ENCODE data around the gene MARCHF3.

MARCHF3 gene

GRCh38 chr5:127042593-127042992 is 12.2 kb upstream of the MARCHF3 start:
- no peaks in the 10 kb centered on the region for H3K9me3 ChIP-seq (replicated peaks; ENCODE audit: low read length)
- H3K4me1 ChIP-seq (ENCODE audit: control insufficient read depth, insufficient read depth, low read length): peaks cover 21% of the 10 kb centered on the region
- H3K36me3 ChIP-seq (ENCODE audit: insufficient read depth, low read length): no peaks in the 10 kb centered on the region
- no peak overlapping the region for H3K9ac ChIP-seq (ENCODE audit: low read depth, low read length)
- no peak overlapping the region for H3K4me2 ChIP-seq (ENCODE audit: low read length)
- H3K4me3 ChIP-seq (ENCODE audit: low read length): no peak overlapping the region
- H3K27me3 ChIP-seq (ENCODE audit: control insufficient read depth, insufficient read depth, low read length): no peaks in the 10 kb centered on the region

- no peak overlapping the region for H3K9ac ChIP-seq (ENCODE audit: low read depth, low read length)
These were observed 11.2 kb upstream of the MARCHF3 start for GRCh38 chr5:127041571-127041970.

GRCh38 chr5:127040796-127041520 is 10.6 kb upstream of the MARCHF3 start:
- no peaks in the 10 kb centered on the region for H3K36me3 ChIP-seq (ENCODE audit: insufficient read depth, low read length)
- H3K9ac ChIP-seq (ENCODE audit: low read depth, low read length): no peak overlapping the region
- peaks cover 21% of the 10 kb centered on the region for H3K4me1 ChIP-seq (ENCODE audit: control insufficient read depth, insufficient read depth, low read length)
- H3K9me3 ChIP-seq (replicated peaks; ENCODE audit: low read length): no peaks in the 10 kb centered on the region
- peak overlapping the region; percentile 17 for H3K4me3 ChIP-seq (ENCODE audit: low read length)
- H3K4me2 ChIP-seq (ENCODE audit: low read length): peak overlapping the region; percentile 61
- no peaks in the 10 kb centered on the region for H3K27me3 ChIP-seq (ENCODE audit: control insufficient read depth, insufficient read depth, low read length)

More at GRCh38 chr5:127041571-127041970, 11.2 kb upstream of the MARCHF3 start:
- no peaks in the 10 kb centered on the region for H3K9me3 ChIP-seq (replicated peaks; ENCODE audit: low read length)
- peaks cover 21% of the 10 kb centered on the region for H3K4me1 ChIP-seq (ENCODE audit: control insufficient read depth, insufficient read depth, low read length)
- no peaks in the 10 kb centered on the region for H3K27me3 ChIP-seq (ENCODE audit: control insufficient read depth, insufficient read depth, low read length)
- H3K4me2 ChIP-seq (ENCODE audit: low read length): peak overlapping the region; percentile 61
- no peak overlapping the region for H3K4me3 ChIP-seq (ENCODE audit: low read length)
- H3K36me3 ChIP-seq (ENCODE audit: insufficient read depth, low read length): no peaks in the 10 kb centered on the region

GRCh38 chr5:127038550-127038949 is 8.2 kb upstream of the MARCHF3 start:
- H3K27me3 ChIP-seq (ENCODE audit: control insufficient read depth, insufficient read depth, low read length): no peaks in the 10 kb centered on the region
- peaks cover 21% of the 10 kb centered on the region for H3K4me1 ChIP-seq (ENCODE audit: control insufficient read depth, insufficient read depth, low read length)
- H3K9ac ChIP-seq (ENCODE audit: low read depth, low read length): no peak overlapping the region
- H3K9me3 ChIP-seq (replicated peaks; ENCODE audit: low read length): no peaks in the 10 kb centered on the region
- no peak overlapping the region for H3K4me3 ChIP-seq (ENCODE audit: low read length)
- no peak overlapping the region for H3K4me2 ChIP-seq (ENCODE audit: low read length)
- H3K36me3 ChIP-seq (ENCODE audit: insufficient read depth, low read length): no peaks in the 10 kb centered on the region

- H3K27me3 ChIP-seq (ENCODE audit: control insufficient read depth, insufficient read depth, low read length): no peaks in the 10 kb centered on the region
- H3K4me2 ChIP-seq (ENCODE audit: low read length): no peak overlapping the region
- no peak overlapping the region for H3K4me3 ChIP-seq (ENCODE audit: low read length)
- H3K9ac ChIP-seq (ENCODE audit: low read depth, low read length): no peak overlapping the region
- peaks cover 29% of the 10 kb centered on the region for H3K4me1 ChIP-seq (ENCODE audit: control insufficient read depth, insufficient read depth, low read length)
- H3K36me3 ChIP-seq (ENCODE audit: insufficient read depth, low read length): no peaks in the 10 kb centered on the region
- no peaks in the 10 kb centered on the region for H3K9me3 ChIP-seq (replicated peaks; ENCODE audit: low read length)
These were observed 1.5 kb upstream of the MARCHF3 start for GRCh38 chr5:127031863-127032232.

- peak overlapping the region; percentile 99 for H3K4me3 ChIP-seq (ENCODE audit: low read length)
- no peaks in the 10 kb centered on the region for H3K27me3 ChIP-seq (ENCODE audit: control insufficient read depth, insufficient read depth, low read length)
- H3K9me3 ChIP-seq (replicated peaks; ENCODE audit: low read length): no peaks in the 10 kb centered on the region
- H3K4me2 ChIP-seq (ENCODE audit: low read length): peak overlapping the region; percentile 98
- H3K4me1 ChIP-seq (ENCODE audit: control insufficient read depth, insufficient read depth, low read length): peaks cover 32% of the 10 kb centered on the region
- H3K36me3 ChIP-seq (ENCODE audit: insufficient read depth, low read length): no peaks in the 10 kb centered on the region
- peak overlapping the region; percentile 73 for H3K9ac ChIP-seq (ENCODE audit: low read depth, low read length)
These were observed 947 bp upstream of the MARCHF3 start for GRCh38 chr5:127031147-127031862.

- peaks cover 41% of the 10 kb centered on the region for H3K4me1 ChIP-seq (ENCODE audit: control insufficient read depth, insufficient read depth, low read length)
These were observed 638 bp downstream of the MARCHF3 start for GRCh38 chr5:127029581-127030258.

GRCh38 chr5:127028822-127029457 is 1.4 kb downstream of the MARCHF3 start:
- H3K27me3 ChIP-seq (ENCODE audit: control insufficient read depth, insufficient read depth, low read length): no peaks in the 10 kb centered on the region
- H3K4me2 ChIP-seq (ENCODE audit: low read length): peak overlapping the region; percentile 98
- no peaks in the 10 kb centered on the region for H3K9me3 ChIP-seq (replicated peaks; ENCODE audit: low read length)
- no peaks in the 10 kb centered on the region for H3K36me3 ChIP-seq (ENCODE audit: insufficient read depth, low read length)
- H3K4me1 ChIP-seq (ENCODE audit: control insufficient read depth, insufficient read depth, low read length): peaks cover 41% of the 10 kb centered on the region
- peak overlapping the region; percentile 99 for H3K4me3 ChIP-seq (ENCODE audit: low read length)
- H3K9ac ChIP-seq (ENCODE audit: low read depth, low read length): peak overlapping the region; percentile 86

More at GRCh38 chr5:127029581-127030258, 638 bp downstream of the MARCHF3 start:
- H3K36me3 ChIP-seq (ENCODE audit: insufficient read depth, low read length): no peaks in the 10 kb centered on the region
- H3K27me3 ChIP-seq (ENCODE audit: control insufficient read depth, insufficient read depth, low read length): no peaks in the 10 kb centered on the region
- H3K9ac ChIP-seq (ENCODE audit: low read depth, low read length): peak overlapping the region; percentile 86
- H3K4me3 ChIP-seq (ENCODE audit: low read length): peak overlapping the region; percentile 99
- H3K9me3 ChIP-seq (replicated peaks; ENCODE audit: low read length): no peaks in the 10 kb centered on the region
- peak overlapping the region; percentile 98 for H3K4me2 ChIP-seq (ENCODE audit: low read length)

- H3K9ac ChIP-seq (ENCODE audit: low read depth, low read length): no peak overlapping the region
- H3K4me3 ChIP-seq (ENCODE audit: low read length): no peak overlapping the region
- H3K27me3 ChIP-seq (ENCODE audit: control insufficient read depth, insufficient read depth, low read length): no peaks in the 10 kb centered on the region
- no peaks in the 10 kb centered on the region for H3K36me3 ChIP-seq (ENCODE audit: insufficient read depth, low read length)
- no peaks in the 10 kb centered on the region for H3K9me3 ChIP-seq (replicated peaks; ENCODE audit: low read length)
- H3K4me2 ChIP-seq (ENCODE audit: low read length): no peak overlapping the region
- peaks cover 41% of the 10 kb centered on the region for H3K4me1 ChIP-seq (ENCODE audit: control insufficient read depth, insufficient read depth, low read length)
These were observed 2.8 kb downstream of the MARCHF3 start for GRCh38 chr5:127027539-127027938.

GRCh38 chr5:127026166-127026565 is 4.2 kb downstream of the MARCHF3 start:
- H3K36me3 ChIP-seq (ENCODE audit: insufficient read depth, low read length): no peaks in the 10 kb centered on the region
- no peaks in the 10 kb centered on the region for H3K9me3 ChIP-seq (replicated peaks; ENCODE audit: low read length)
- no peak overlapping the region for H3K4me2 ChIP-seq (ENCODE audit: low read length)
- H3K4me1 ChIP-seq (ENCODE audit: control insufficient read depth, insufficient read depth, low read length): peaks cover 34% of the 10 kb centered on the region
- no peak overlapping the region for H3K4me3 ChIP-seq (ENCODE audit: low read length)
- H3K27me3 ChIP-seq (ENCODE audit: control insufficient read depth, insufficient read depth, low read length): no peaks in the 10 kb centered on the region
- no peak overlapping the region for H3K9ac ChIP-seq (ENCODE audit: low read depth, low read length)

GRCh38 chr5:127025467-127025866 is 4.9 kb downstream of the MARCHF3 start:
- H3K4me3 ChIP-seq (ENCODE audit: low read length): no peak overlapping the region

More at GRCh38 chr5:127025467-127025866, 4.9 kb downstream of the MARCHF3 start:
- no peaks in the 10 kb centered on the region for H3K36me3 ChIP-seq (ENCODE audit: insufficient read depth, low read length)
- no peak overlapping the region for H3K4me2 ChIP-seq (ENCODE audit: low read length)
- H3K4me1 ChIP-seq (ENCODE audit: control insufficient read depth, insufficient read depth, low read length): peaks cover 32% of the 10 kb centered on the region
- H3K9me3 ChIP-seq (replicated peaks; ENCODE audit: low read length): no peaks in the 10 kb centered on the region
- H3K9ac ChIP-seq (ENCODE audit: low read depth, low read length): no peak overlapping the region
- H3K27me3 ChIP-seq (ENCODE audit: control insufficient read depth, insufficient read depth, low read length): no peaks in the 10 kb centered on the region

Measured in skeletal muscle satellite cell (primary cell).